NCI-H774 (cell line): Measurements from ENCODE around the gene IL1R1.
A peak's percentile ranks its signal among the peaks of the same experiment; 100 is the strongest.
"Not testable (repeated sequence)": the region's sequence is repeated elsewhere in the genome, so short reads cannot be mapped to it uniquely, and the experiment has no call there.

ENCODE experiments used
- DNase-seq: peaks from one replicate; lab custom pipeline; 2025; lab: John Stamatoyannopoulos, UW

IL1R1 gene

DNA sequence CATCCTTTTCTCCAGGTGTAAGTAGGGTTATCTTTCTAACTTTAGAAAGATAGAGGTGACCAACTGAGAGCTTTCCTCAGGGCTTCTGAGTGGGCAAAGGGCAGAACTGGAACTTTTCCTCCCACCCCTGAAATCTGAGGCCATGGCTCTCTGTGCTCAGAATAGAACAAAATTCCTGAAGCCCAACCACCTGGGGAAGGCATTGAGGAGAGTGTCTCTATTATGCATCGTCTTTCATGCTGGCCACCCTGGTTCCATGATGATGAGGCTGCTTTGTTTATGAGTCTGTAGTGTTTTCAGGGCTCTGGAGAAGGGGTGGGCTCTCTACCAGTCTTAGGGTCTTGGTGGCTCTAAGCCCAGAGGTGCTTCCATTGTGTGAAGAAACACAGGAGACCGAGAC is 30.7 kb upstream of the IL1R1 start:
- DNase-seq, result no peak

DNA sequence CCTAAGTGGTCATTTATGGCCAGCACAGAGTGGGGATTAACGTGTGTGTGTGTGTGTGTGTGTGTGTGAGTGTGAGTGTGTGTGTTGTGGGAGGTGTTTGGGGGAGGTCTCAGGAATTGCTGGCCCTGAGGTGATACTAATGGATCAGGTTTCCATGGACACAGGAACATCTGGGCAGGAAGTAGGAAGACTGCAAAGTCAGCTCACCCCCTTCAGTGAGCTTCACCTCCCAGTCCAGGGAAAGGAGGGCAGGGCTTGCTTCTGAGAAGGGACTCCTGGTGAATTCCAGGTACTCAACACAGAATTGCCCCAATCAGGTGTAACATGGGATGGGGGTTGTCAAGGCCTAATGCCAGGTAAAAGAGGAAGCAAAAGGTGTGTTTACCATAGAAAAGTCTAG is 30.3 kb upstream of the IL1R1 start:
- no peak for DNase-seq

DNA sequence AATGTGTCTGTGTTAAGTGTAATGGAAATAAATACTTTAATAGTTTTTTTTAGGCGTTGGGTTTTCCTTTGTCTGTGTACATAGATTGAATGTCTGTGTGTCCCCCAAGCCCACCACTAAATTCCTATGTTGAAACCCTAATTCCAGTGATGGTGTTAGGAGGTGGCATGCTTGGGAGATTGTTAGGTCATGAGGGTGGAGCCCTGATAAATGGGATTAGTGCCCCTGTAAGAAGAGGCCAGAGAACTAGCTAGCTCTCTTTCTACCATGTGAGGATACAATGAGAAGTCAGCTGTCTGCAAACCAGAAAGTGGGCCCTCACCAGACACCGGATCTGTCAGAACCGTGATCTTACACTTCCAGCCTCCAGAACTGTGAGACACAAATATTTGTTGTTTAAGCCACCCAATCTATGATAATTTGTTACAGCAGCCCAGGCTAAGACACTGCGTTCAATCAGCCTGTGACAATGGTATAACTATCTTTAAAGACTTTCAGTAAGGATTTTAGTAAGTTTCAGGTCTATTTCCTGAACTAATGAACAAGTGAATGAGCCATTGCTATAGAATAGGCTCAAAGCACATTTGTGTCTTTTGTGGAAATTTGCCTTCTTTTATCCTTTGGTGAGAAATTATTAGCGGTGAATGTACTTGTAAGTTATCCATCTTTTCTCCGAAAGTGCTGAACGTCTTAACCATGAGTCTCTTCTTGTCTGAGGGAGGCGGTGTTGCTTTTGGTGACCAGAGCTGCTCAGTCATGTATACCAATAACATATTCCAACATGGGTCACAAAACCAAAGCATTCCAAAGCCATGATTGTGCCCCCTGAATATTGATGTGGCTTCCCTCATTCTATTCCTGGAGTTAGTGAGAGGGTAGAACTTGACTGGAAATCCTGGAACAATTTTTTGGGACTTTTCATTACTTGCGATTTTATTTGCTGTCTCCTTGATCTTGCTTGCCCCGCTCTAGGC is 29.6 kb upstream of the IL1R1 start:
- no peak for DNase-seq

DNA sequence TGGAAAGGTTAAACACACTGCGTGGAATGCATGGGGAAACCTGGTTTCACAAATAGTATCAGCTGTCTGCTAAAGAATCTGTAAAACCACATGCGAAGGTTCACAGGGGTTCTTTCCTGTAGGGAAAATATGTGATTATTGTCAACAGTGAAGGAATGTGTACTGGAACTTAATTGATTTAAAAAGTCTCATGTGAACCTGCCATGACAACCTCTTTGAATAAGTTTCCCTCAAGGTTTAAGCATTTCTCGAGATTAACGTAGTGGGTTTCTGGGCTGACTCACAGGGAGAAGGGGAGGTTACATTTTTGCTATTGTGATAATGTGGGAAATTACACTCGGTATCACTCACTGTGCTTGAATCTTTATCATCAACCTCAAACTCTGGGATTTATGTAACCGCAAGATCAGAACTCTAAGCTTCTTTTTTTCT is 28.2 kb upstream of the IL1R1 start:
- DNase-seq, result no peak

DNA sequence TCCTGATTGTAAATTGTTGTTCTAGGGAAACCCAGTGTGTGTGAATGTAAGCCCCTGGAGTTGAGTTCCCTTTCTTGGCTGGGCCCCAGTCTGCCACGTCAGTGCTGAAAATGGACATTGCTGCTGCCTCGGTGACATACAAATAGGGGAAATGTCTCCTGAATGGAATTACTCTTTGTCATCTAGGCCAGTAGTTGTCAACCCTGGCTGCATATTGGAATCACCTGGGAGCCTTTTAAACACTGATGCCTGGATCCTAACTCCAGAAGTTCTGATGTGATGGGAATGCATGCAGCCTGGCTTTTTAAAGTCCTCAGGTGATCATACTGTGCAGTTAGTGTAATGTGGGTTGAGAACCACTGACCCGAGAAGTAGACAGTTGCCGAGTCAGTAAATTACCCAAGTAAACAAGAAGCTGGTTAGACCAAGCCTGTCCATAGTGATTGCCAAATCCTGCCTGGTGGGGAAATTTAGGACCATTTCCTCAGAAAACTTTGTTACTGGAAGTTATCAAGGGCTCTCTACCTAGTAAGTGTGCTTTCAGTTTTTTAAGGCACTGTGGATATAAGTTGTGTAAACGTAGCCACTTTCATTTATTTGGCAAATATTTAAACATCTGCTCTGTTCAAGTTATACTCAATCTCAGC is 27.6 kb upstream of the IL1R1 start:
- no peak for DNase-seq

DNA sequence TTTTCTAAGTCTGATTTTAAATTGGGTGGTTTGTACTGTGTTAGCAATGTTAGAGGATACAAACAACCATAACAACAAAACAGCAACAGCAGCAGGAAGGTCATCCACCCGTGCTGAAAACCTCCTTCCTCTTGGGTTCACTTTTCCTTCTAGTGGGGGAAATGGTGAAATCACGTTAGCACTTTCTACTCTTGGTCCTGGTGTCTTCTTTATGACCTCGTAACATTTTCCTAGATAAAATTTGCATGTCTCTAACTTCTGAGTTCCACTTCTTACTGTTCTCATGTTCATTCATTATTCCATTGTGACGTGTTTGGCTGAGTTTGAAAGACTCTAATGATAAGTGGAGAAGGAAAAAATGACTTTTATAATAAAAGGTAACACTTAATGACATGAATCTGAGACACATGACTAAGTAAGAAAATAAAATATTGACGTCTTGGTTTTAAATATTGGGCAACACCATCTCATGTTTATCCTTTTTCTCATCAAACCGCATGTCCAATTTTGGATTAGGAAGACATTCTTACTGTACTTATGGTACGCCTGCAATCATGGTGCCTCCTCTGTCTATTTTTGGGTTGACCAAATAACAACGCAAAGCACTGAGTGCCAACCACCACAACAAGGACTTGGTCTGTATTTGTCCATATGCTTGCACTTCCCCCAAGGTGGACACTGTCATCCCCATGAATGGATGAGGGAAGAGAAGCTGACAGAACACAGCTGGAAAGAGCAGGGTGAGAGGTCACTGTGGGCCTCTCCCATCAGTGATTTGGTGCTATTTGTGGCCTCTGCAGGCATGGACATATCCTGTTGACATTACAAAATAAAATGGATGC is 25.7 kb upstream of the IL1R1 start:
- no peak for DNase-seq

DNA sequence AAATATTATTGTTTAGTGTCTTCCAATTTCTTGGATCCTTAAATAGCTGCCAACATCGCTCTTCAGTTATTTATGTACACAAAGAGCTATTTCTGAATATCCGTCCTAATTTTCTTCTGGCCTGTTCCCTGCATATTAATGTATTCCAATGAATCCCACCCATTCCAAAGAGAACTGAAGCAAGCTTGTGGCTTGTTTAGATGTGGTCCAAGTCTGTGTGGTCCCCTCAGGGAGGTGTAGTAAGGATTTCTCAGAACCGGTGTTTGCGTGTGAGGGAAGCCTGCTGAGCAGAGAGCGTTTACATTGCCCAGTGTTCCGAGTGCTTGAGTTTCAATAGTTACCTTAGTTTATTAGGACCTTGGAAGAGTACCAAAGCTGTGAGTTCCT is 25.1 kb upstream of the IL1R1 start:
- DNase-seq, result no peak

DNA sequence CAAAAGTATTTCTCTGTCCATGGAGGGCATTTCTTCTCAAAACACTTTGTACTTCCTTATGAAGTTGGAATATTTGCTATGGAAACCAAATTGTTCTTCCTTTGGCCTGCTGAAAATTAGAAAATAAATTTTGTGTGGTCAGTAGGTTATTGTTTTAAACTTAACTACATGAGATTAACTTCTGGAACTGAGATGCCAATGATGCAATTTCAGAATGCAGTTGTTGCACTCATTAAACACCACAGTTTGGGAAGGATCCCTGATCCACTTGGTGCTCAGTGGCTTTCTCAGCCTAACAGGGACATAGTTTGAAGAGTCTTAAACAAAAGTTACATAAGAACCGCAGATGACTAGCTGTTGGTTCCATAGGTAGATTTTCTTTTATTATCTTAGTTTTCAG is 23.3 kb upstream of the IL1R1 start:
- no peak for DNase-seq

DNA sequence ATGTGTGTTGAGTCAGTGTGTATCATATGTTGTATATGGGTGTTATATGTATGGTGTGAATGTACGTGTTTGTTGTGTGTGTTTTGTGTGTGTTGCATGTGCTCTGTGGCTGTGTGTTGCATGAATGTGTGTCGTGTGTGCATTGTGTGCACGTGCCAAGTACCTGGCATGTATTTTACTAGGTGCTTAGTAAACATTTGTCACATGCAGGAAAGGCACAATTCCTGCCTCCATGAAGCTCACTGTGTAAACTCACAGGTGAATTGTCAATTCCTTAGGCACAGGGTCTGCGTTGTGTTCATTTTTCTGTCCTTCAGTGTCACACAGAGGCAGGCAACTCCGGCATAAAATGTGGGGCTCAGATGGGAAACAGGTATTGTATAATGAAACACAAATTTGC is 22.3 kb upstream of the IL1R1 start:
- no peak for DNase-seq

DNA sequence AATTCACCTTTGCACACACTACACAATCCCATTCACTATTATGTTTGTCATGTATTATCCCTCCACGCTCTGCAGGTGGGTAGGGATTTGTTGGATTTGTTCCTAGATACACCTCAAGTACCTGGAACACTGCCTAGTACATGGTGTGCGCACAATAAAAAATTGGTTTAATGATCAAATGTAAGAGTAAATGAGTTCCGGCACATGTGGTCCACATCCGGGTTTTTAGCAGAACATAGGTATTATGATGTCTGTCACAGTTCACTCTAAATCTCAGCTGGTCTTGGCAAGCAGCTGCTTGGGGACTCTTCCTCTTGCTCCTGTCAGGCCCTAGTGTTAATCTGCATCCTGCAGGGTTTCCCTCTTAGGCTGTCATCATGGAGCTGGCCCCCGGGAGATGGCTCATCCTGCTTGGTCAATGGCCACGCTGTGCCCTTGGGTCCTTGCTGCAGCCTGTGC is 21.8 kb upstream of the IL1R1 start:
- peak; percentile 46 for DNase-seq

DNA sequence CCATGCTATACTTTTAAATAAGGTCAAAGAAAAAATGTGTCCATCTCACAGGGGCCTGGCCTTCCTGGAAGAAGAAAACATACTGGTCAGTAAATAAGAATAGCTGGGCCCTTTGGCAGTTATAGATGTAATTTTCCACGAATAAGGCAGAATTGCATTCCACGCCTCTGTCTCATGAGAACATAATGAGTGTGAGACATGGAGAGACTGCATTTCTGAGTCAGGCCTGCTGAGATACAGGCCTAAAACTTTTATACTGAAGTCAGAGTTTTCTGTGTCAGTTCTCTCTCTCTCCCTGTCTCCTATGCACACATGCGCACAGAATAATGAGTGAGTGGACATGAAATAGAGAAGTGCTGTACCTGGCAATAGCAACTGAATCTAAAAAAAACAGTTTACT is 20.4 kb upstream of the IL1R1 start:
- DNase-seq, result no peak

DNA sequence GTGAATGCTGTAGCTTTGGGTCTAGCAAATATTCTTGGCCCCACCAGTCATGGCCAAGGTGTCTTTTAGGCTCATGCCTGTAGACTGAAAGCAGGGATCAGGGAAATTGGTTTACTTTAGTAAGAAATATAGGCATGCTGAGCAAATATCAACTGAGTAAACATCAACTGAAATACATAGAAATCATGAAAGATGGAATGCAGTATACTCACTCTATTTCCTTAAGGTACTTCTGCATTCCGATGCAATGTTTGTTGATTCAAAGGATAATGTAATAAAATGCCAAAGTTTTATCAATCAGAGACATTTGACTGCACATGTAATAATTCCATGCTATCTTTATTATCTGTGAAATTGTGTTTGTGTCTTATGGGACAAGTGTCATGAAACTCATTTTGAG is 19.6 kb upstream of the IL1R1 start:
- DNase-seq, result no peak

DNA sequence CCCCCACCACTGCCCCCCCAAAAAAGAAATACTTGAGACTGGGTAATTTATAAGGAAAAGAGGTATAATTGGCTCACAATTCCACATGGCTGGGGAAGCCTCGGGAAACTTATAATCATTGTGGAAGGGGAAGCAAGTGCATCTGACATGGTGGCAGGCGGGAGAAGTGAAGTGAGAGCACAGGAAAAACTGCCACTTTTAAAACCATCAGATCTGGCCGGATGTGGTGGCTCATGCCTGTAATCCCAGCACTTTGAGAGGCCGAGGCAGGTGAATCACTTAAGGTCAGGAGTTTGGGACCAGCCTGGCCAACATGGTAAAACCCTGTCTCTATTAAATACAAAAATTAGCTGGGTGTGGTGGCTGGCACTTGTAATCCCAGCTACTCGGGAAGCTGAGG is 18.1 kb upstream of the IL1R1 start:
- not testable (repeated sequence) for DNase-seq

DNA sequence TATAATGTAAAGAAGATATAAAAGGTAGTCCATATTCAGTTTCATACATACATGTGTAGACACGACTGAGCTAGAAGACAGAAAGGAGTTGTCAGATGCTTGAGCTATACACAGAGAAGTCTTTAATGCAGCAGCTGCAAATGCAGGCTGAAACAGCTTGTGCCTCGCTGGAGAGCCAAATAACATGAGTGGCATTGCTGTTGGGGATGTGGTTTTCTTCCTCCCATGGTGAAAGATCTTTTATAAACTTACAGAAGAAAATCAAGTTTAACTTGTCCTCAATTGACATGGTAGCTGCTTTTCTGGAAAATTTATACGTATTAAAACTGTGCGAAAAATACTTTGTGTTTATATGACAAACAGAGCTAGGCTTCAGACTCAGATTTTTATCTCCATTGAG is 16.4 kb upstream of the IL1R1 start:
- no peak for DNase-seq

DNA sequence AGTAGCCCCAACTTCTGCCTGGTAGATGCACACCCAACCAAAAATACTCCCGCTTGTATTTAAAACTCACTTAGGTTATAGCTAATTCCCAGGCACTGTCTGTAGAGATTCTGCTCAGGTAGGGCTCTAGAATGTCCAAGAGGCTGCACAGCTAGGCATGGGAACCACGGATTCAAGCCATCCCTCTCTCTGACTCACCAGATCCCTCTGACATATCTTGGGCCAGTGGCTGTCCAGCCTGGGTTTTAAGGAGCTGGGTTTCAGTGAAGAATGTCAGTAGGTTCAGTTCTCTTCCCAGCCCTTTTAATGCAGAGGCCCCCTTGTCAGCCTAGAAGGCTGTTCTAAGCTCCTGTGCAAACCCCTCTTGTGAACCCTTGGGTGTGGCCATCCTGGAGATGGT is 15.9 kb upstream of the IL1R1 start:
- no peak for DNase-seq

DNA sequence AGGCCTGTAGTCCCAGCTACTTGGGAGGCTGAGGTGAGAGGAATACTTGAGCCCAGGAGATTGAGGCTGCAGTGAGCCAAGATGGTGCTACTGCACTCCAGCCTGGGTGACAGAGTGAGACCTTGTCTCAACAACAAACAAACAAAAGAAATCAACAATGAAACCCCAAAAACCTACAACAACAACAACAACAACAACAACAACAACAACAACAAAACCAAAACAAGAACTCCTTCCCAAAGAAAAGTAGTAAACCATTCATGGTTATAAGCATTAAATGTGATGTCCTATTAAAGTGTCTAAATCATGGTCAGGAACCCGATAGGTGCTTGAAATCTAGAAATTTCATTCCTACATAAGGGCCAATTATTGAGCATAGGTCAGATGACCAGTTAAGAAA is 13.5 kb upstream of the IL1R1 start:
- DNase-seq, result no peak

DNA sequence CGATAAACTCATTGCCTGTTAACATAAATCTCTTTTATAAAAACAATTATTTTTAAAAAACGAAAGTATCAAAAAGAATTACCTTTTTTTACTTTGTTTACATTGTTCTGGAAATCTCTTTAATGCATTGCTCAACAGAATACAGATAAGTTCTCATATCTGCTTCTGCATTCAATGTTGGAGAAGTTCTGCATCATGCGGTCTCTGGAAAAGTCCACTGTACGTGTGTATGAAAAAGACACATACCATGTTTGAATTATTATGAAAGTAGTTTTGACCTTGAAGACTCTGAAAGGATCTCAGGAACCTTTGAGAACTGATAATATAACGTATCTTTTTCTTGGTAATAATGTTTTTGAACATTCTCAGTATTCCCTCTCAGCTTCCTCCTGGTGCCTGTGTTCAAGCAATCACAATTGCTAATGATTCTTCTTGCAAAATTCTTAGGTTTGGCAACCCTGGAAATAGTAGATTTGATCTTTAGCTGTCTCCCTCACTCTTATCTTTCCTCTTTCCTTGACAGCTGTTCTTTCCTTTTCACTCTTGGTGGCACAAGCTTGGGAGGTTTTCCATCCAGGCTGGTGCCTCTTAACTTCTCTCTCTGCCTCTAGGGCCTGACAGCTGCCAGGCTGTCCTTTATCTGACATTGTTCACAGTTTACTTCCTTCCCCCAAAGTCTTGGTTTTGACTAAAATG is 12.4 kb upstream of the IL1R1 start:
- DNase-seq, result no peak

DNA sequence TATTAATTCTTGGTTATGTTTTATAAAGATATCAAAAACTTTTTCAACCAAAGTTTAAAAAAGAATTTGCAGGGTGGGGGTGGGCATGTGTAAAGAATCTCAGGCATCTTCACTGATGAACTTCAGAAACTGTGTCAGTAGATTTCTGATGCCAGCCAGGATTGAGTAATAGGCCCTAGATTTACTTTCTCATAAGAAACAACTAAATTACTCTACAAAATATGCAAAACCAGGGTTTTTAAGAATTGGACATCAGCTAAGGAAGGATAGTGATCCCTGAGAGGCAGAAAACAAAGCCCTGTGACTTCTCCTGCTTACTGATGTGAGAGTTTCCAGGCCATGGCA is 11.9 kb upstream of the IL1R1 start:
- DNase-seq, result no peak

DNA sequence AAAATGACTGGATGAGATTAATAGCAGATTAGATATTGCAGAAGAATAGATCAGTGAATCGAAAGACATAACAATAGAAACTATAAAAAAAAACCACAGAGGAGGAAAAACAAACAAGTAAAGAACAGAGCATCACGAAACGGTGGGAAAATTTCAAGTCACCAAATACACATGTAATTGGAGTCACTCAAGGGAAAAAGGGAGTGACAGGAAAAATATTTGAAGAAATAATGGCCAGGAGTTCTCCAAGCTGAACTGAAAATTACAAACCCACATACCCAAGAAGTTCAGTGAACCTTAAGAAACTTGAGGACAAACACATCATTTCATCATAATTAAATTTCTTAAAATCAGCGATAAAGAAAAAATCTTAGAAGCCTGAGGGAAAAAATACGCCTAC is 11.0 kb upstream of the IL1R1 start:
- no peak for DNase-seq

DNA sequence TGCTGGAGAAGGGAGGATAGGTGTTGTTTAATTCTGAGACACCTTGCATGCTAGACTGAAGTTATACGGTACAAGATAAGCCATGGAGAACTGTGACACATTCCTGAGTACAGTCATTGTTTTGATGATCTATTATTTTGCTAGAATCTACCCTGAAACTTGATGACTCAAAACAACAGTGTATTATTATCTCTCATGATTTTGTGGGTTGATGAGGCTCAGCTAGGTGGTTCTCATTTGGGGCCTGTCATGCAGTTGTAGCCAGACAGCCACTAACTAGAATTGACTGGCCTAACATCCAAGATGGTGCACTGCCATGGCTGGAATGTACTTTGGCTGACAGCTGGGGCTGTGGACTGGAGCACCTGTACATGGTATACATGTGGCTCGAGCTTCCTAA is 5.4 kb upstream of the IL1R1 start:
- no peak for DNase-seq

DNA sequence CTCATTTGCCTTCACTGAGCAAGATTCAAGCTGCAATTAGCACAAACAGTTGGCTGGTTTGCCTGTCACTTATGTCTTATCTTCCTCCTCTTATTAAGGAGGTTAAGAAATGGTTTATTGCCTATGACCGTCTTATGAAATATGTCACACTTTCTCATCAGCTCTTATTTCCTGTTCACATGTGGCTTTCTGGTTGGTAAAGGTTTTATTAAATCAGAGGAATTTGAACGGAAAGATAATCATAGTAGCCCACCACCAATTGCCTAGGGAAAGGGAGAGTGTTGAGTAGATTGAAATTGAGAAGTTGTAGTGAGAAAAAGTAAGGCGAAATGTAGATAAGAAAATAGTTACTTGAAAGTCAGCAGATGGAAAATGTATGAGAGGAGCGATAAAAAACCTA is 4.2 kb upstream of the IL1R1 start:
- no peak for DNase-seq

DNA sequence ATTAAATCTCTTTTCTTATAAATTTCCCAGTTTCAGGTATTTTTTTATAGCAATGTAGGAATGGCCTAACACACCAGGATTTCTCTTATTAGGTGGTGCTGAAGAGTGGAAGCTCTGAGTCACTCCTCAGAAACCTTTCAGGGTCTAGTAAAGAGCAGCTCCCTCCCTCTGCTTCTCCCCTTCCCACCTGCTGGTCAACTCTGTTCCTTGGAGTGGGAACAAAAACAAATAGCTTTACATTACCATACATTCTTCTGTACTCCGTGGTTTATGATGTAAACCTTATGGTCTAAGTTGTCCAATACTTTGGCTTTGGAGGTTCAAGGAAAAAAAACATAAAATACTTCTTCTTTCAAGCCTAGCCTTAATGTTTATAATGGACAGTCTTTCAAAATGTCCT is 2.7 kb upstream of the IL1R1 start:
- DNase-seq, result no peak
